MCF 10A (cell line): ENCODE results near the gene FAM124B. TPM values are rescaled to one million over a fixed set of nuclear protein-coding genes. Genes with fewer than 3 reads are reported as not detected.
A peak's percentile ranks its signal among the peaks of the same experiment; 100 is the strongest.

Experiments
- BruUV-seq: library from RNA; stranded (reverse); fragments of 400-500 nt; replicated peaks from 2 replicates; lab custom pipeline; 2021; lab: Mats Ljungman, UMichigan
- CTCF ChIA-PET: fragments of 300-600 bp; sonication (Branson Sonifier 250); formaldehyde crosslinking; extraction: SDS; loops from one replicate; lab custom pipeline; 2021; ENCODE audit warnings: antibody characterized with exemption, inconsistent platforms; lab: Yijun Ruan, JAX
- POLR2A ChIA-PET: fragments of 300-600, 350-650 bp; sonication (Branson Sonifier 250); formaldehyde crosslinking; extraction: SDS; loops from one replicate; lab custom pipeline; 2020; ENCODE audit warnings: antibody characterized with exemption, inconsistent platforms; lab: Yijun Ruan, JAX
- DNase-seq: peaks from one replicate; pipeline ENCODE4 v3.0.0-alpha.2; 2018; ENCODE audit not compliant: unreplicated experiment
- H3K27ac Mint-ChIP-seq: one replicate; pipeline ENCODE4 v1.8.0; 2022; ENCODE audit warnings: mild to moderate bottlenecking, low read depth, mixed read lengths; ENCODE audit not compliant: unreplicated experiment
- H3K27me3 Mint-ChIP-seq: one replicate; pipeline ENCODE4 v1.8.0; 2022; ENCODE audit warnings: mixed read lengths; ENCODE audit not compliant: insufficient read depth, unreplicated experiment
- H3K36me3 Mint-ChIP-seq: one replicate; pipeline ENCODE4 v1.8.0; 2022; ENCODE audit warnings: mild to moderate bottlenecking, moderate library complexity, mixed read lengths; ENCODE audit not compliant: insufficient read depth, unreplicated experiment
- H3K4me1 Mint-ChIP-seq: one replicate; pipeline ENCODE4 v1.8.0; 2022; ENCODE audit warnings: mixed read lengths; ENCODE audit not compliant: insufficient read depth, unreplicated experiment
- H3K4me3 Mint-ChIP-seq: one replicate; pipeline ENCODE4 v1.8.0; 2022; ENCODE audit warnings: mild to moderate bottlenecking, moderate library complexity, mixed read lengths; ENCODE audit not compliant: unreplicated experiment
- H3K9me3 Mint-ChIP-seq: one replicate; pipeline ENCODE4 v1.8.0; 2022; ENCODE audit warnings: mixed read lengths; ENCODE audit not compliant: unreplicated experiment
- CTCF ChIP-seq: fragments of 200-600 bp; IDR thresholded peaks from one replicate; pipeline ENCODE4 v1.8.0; 2022; ENCODE audit warnings: antibody characterized with exemption, mild to moderate bottlenecking; ENCODE audit not compliant: unreplicated experiment
- intact Hi-C: fragments of 100-400 bp; cut with micrococcal nuclease; formaldehyde crosslinking; loops from 2 replicates; pipeline ENCODE4 v1.14.1; 2022
- total RNA-seq: library from RNA; stranded (reverse); gene quantifications from 2 replicates; pipeline ENCODE4 v1.2.3, GENCODE V29; 2022

FAM124B gene
- total RNA-seq, 1 experiment from 2014 or later: not detected

GRCh38 chr2:224333726-224334482 lies 68.0 kb downstream of the FAM124B start:
- DNase-seq: peak; percentile 1
- Mint-ChIP-seq H3K4me1 (peaks cover 6% of the 10 kb centered on the region), H3K27me3 (no peaks in the 10 kb centered on the region), H3K9me3 (peaks cover 6% of the 10 kb centered on the region), H3K4me3 (no peak overlapping the region), H3K36me3 (no peaks in the 10 kb centered on the region), H3K27ac (no peak overlapping the region)
- intact Hi-C loops: no loop called here
- ChIA-PET POLR2A (no interaction called here), CTCF (no interaction called here)
- no TSS peak for BruUV-seq
- TF ChIP-seq CTCF: no peak

GRCh38 chr2:224331698-224332097 lies 70.2 kb downstream of the FAM124B start:
- H3K4me1 Mint-ChIP-seq: peaks cover 6% of the 10 kb centered on the region
- DNase-seq: no peak
- H3K36me3 Mint-ChIP-seq: no peaks in the 10 kb centered on the region
- TF ChIP-seq CTCF: no peak
- peaks cover 2% of the 10 kb centered on the region for H3K9me3 Mint-ChIP-seq
- H3K27me3 Mint-ChIP-seq: peaks cover 11% of the 10 kb centered on the region
- intact Hi-C loops: no loop called here
- CTCF ChIA-PET: interaction anchor here (0.7 kb wide), 1 partner anchor 993 kb away, joined by 3 read pairs; no protein-coding TSS in a partner anchor
- no peak overlapping the region for H3K4me3 Mint-ChIP-seq
- no TSS peak for BruUV-seq
- no peak overlapping the region for H3K27ac Mint-ChIP-seq
- POLR2A ChIA-PET: no interaction called here

GRCh38 chr2:224328798-224329197 lies 73.1 kb downstream of the FAM124B start:
- Mint-ChIP-seq H3K4me3 (no peak overlapping the region), H3K36me3 (no peaks in the 10 kb centered on the region), H3K4me1 (peaks cover 5% of the 10 kb centered on the region), H3K27me3 (peaks cover 11% of the 10 kb centered on the region), H3K9me3 (no peaks in the 10 kb centered on the region), H3K27ac (no peak overlapping the region)
- POLR2A ChIA-PET: interaction anchor here (0.8 kb wide), 1 partner anchor 9 kb away, joined by 3 read pairs; no protein-coding TSS in a partner anchor
- no TSS peak for BruUV-seq
- no peak for DNase-seq
- TF ChIP-seq CTCF: no peak
- intact Hi-C loops: no loop called here
- CTCF ChIA-PET: no interaction called here

Other genes with a start within 250 kb of the FAM124B start
- 65.5 and 65.8 TPM in 2 replicates for gene CUL3, start 183.3 kb upstream of the FAM124B start, total RNA-seq